HT1080 (cell line): ENCODE data around the gene PRKG1. TPM values are rescaled to one million over a fixed set of nuclear protein-coding genes. Genes with fewer than 3 reads are reported as not detected.
"Not testable (repeated sequence)": the region's sequence is repeated elsewhere in the genome, so short reads cannot be mapped to it uniquely, and the experiment has no call there.

Source experiments
- DNase-seq: peaks from one replicate; pipeline ENCODE4 v3.0.0-alpha.2; 2015; ENCODE audit warnings: low read depth
- total RNA-seq: library from RNA; depleted of rRNA; stranded (reverse); fragments of >200 nt; shearing (Covaris generic); gene quantifications from 2 replicates; pipeline ENCODE4 v1.2.3, GENCODE V29; 2014

Gene PRKG1
- total RNA-seq, 1 experiment from 2014 or later, result 3.9 TPM

DNA sequence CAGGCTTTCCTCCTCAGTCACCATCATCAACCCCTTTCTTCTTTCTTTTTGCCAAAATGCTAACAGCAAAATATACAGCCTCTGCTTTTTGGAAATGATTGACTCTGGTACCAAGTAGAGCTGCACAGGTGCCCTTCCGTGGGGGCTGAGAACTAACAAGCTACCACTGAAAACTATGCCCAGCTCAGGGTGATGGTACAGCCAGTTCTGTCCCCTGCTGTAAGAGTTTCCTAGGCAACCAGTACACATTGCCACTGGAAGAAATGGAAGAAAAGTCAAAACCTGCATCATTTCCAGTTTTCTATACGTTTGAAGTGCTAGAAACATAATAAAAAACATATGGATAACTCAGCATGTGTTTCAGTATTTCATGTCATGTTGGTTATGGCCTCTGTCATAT lies 297.5 kb downstream of the PRKG1 start:
- DNase-seq, result no peak

- no peak for DNase-seq
Observed at GRCh38 chr10:51375790-51376189, 301.5 kb downstream of the PRKG1 start.

- no peak for DNase-seq
Observed at GRCh38 chr10:51377070-51377931, 303.0 kb downstream of the PRKG1 start.

GRCh38 chr10:51377932-51378599 lies 303.8 kb downstream of the PRKG1 start:
- DNase-seq, result no peak

- DNase-seq, result no peak
Observed at GRCh38 chr10:51382181-51382580, 307.9 kb downstream of the PRKG1 start.

DNA sequence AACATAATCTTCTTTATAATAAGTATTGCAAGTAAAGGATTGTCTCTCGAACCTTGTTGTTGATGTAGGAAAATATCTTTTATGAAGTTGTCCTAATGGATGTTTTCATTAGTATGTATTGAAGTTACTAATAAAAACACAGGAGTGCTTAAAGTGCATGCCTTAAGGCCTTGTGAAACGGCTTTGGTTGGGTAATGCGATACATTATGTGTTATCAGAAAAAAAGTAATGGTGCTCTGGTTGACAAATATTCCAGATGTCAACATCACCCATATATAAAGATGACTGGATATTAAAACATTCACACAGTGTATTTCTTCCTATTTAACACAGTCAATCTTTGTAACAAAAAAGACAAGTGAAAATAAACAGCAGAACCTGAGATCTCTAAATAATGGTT lies 310.7 kb downstream of the PRKG1 start:
- DNase-seq, result no peak

DNA sequence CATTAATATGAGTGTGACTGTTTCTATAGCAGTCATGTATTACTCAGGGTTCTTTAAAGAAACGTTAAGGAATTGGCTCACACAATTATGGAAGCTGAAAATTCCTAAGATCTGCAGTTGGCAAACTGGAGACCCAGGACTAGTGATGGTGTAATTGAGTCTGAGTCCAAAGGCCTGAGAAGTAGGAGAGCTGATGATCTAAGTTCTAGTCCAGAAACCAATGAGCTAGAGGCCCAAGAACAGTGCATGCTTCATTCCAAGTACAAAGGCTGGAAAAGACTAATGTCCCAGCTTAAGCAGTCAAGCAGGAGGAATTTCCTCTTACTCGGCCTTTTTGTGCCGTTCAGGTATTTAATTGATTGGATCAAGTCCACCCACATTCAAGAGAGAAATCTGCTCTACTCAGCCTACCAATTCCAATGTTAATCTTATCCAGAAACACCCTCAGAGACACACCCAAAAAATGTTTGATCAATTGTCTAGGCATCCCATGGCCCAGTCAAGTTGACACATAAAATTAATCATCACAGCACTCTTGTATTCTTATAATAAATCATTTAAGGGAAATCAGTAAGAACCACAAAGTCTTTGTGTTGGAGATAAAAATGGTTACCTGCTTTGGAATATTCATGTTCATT lies 312.1 kb downstream of the PRKG1 start:
- no peak for DNase-seq

DNA sequence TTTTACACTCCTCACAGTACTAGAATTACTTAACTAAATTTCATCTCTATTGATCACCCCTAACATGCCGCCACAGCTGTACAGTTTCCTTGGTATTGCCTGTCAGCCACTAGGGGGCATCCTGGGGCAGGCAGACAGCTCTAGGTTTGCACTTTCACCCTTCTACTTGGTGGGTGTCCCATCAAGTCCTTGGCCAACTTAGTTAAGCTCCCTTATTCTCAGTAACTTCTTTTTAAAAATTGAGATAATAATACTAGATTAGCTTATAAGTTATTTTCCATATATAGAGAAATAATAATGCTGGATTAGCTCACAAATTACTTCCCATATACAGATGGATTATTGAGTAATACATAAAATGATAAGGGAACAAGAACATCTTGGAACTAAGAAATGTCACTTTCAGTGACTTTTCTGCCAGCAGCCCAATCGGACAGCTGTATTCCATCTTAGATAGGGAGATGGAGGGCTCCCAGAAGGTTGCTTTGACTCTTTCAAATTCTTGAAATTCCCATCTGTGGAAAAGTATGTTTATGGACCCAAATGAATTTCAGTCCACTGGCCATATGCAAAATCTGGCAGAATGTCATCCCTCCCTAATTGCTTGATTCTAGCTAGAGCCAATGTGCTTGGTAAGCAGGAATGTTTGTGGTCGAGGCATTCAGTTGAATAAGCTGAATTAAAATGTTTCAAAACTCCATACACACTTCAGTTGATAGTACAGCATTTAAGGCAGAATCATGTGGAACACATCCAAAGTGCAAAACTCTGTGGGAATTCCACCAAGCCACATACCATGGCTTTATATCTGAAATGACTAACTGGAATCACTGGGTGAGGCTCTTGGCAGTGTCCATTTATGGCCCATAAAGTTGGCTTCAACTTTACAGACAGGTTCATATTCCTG lies 315.4 kb downstream of the PRKG1 start:
- DNase-seq, result peak; percentile 61

DNA sequence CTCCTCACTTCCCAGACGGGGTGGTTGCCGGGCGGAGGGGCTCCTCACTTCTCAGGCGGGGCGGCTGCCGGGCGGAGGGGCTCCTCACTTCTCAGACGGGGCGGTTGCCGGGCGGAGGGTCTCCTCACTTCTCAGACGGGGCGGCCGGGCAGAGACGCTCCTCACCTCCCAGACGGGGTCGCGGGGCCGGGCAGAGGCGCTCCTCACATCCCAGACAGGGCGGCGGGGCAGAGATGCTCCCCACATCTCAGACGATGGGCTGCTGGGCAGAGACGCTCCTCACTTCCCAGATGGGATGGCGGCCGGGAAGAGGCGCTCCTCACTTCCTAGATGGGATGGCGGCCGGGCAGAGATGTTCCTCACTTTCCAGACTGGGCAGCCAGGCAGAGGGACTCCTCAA lies 318.7 kb downstream of the PRKG1 start:
- DNase-seq, result not testable (repeated sequence)

DNA sequence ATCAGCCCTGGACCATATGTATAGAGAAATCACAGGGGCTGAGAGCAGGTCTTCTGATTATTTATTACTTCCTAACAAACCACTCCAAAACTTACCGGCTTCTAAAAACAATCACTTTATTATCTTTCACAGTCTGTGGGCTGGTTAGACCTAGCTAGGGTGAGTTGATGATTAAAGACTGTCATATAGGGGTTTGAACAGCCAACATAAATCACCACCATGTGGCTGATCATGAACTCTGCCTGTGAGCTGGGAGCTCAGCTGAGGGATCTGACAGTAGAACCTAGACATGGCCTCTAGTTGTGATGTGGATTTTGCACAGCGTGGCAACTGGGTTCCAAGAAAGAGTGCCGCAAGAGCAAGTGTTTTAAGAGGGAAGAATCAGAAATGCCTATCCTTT lies 319.8 kb downstream of the PRKG1 start:
- DNase-seq, result no peak

DNA sequence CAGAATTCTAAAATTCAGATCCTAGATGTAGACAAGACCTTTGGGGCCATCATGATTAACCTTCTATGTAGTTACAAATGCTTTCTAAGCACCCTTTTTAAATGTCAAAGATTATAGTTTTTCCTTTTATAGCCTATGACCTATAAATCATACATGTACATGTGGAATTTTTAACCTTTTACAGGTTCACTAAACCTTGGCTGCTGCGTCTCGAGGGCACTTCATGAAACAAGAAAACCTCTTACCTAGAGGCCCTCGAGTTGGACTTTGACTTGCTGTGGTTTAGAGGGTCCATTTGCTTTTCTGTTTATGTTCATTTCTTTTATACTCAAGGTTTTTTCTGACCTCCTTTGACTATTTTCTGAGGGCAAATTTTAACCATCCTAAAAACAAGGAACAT lies 323.0 kb downstream of the PRKG1 start:
- DNase-seq, result no peak

- DNase-seq, result peak; percentile 87
Observed at GRCh38 chr10:51397695-51398094, 323.4 kb downstream of the PRKG1 start.

- DNase-seq, result no peak
Observed at GRCh38 chr10:51399840-51400239, 325.6 kb downstream of the PRKG1 start.

- DNase-seq, result no peak
Observed at GRCh38 chr10:51400392-51401096, 326.3 kb downstream of the PRKG1 start.

DNA sequence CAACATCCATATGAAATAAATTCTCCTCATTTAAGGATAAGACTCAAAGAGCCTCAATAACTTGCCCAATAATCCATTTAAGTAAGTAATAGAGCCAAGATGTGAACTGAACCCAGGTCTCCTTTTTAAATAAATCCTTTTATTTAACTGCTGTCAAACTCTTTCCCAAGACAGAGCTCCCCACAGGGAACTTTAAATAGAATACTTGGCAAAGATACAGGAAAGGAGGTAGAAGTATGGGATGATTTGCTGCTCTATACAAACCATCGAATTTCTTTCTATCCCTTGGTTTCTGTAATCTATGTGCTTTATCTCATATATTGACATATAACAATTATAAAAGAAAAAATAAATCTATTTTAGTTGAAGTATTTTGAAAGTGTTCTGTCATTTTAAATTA lies 329.2 kb downstream of the PRKG1 start:
- no peak for DNase-seq

- no peak for DNase-seq
Observed at GRCh38 chr10:51405580-51406351, 331.5 kb downstream of the PRKG1 start.

- DNase-seq, result no peak
Observed at GRCh38 chr10:51406581-51406980, 332.3 kb downstream of the PRKG1 start.

- no peak for DNase-seq
Observed at GRCh38 chr10:51416494-51416893, 342.2 kb downstream of the PRKG1 start.

- DNase-seq, result no peak
Observed at GRCh38 chr10:51419196-51420093, 345.2 kb downstream of the PRKG1 start.
